ENCODE measurements around the gene GGACT.

GRCh38 chr13:100522618-100523309, 65.8 kb downstream of the GGACT start:
- no peak for TF ChIP-seq CTCF (IDR thresholded peaks at IDR 0.05)
- TF ChIP-seq POLR2A (IDR thresholded peaks at IDR 0.05): no peak

Data from adrenal gland (tissue), 5 donors.